Coronary artery (tissue), 2 donors: Measurements from ENCODE around the gene NCK2.

ENCODE experiments used
- DNase-seq: peaks from one replicate; pipeline ENCODE4 v3.0.0-alpha.2; 2017; ENCODE audit warnings: low spot score
- H3K27ac ChIP-seq, 2 donors: fragments of 200-600 bp; sonication (generic); one replicate each; pipeline ENCODE4 v1.5.1; 2016 to 2019
- H3K4me3 ChIP-seq: fragments of 200-600 bp; sonication (generic); 2 replicates; pipeline ENCODE4 v1.5.1; 2016; ENCODE audit warnings: mild to moderate bottlenecking, moderate library complexity
- TF ChIP-seq, protein P1 (sequence below): fragments of 200-600 bp; sonication (generic); IDR thresholded peaks from one replicate; pipeline ENCODE4 v1.5.1; 2019; ENCODE audit warnings: antibody characterized with exemption

NCK2 gene

GRCh38 chr2:105712166-105712915 lies 32.4 kb upstream of the NCK2 start:
- Histone ChIP-seq H3K4me3 (no peak overlapping the region), H3K27ac (no peak overlapping the region)
- TF ChIP-seq, protein P1, sequence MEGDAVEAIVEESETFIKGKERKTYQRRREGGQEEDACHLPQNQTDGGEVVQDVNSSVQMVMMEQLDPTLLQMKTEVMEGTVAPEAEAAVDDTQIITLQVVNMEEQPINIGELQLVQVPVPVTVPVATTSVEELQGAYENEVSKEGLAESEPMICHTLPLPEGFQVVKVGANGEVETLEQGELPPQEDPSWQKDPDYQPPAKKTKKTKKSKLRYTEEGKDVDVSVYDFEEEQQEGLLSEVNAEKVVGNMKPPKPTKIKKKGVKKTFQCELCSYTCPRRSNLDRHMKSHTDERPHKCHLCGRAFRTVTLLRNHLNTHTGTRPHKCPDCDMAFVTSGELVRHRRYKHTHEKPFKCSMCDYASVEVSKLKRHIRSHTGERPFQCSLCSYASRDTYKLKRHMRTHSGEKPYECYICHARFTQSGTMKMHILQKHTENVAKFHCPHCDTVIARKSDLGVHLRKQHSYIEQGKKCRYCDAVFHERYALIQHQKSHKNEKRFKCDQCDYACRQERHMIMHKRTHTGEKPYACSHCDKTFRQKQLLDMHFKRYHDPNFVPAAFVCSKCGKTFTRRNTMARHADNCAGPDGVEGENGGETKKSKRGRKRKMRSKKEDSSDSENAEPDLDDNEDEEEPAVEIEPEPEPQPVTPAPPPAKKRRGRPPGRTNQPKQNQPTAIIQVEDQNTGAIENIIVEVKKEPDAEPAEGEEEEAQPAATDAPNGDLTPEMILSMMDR = no peak
- no peak for DNase-seq

DNA sequence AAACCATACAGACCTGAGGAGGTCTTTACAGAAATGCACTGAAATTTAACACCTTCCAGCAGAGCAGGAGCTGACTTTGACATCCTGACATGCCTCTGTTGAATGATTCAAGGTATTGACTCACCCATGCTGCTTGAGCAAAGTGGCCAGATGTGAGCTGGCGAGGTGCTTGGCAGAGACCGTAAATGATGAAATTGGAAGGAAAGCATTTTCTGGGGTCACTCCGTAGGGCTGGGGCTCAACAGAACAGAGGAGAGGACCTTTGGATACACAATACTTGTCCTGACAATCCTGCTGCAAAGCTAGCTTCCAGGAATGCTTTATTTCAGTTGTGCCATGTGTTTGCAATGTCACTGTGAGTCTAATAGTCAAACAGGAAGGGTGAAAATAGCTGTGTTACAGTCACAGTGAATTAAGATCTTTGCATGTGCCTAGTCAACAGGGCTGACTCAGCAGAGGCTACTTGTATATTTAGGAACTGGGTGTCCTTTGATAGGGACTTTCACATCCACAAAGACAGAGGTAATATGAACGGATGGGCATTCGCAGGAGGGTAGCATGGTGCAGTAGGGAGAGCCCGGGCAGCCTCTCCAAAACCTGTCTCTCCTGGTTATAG lies 31.6 kb upstream of the NCK2 start:
- H3K27ac ChIP-seq = no peak overlapping the region
- DNase-seq = no peak
- TF ChIP-seq, protein P1 = no peak
- H3K4me3 ChIP-seq = no peak overlapping the region

DNA sequence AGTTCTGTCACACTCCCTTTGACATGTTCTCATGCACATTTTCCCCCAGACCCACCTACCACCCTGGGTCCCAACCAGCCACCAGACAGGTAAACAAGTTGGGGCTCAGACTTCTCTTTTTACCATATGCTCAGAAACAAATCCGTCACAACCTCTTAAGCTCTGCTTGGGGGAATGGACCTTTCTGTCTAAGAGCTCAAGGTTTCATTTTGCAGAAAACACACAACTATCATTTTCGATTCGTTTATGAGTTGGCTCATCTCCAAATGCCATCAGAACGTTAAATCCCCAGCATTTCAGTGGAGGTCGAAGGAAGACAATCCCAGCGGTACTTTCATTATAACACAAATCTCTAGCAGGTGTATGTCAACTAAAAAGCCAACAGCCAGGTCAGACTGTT lies 30.6 kb upstream of the NCK2 start:
- H3K4me3 ChIP-seq = no peak overlapping the region
- no peak for DNase-seq
- H3K27ac ChIP-seq = no peak overlapping the region
- TF ChIP-seq, protein P1 = no peak

GRCh38 chr2:105718846-105719481 lies 25.7 kb upstream of the NCK2 start:
- no peak for DNase-seq
- H3K4me3 ChIP-seq = no peak overlapping the region
- H3K27ac ChIP-seq = no peak overlapping the region
- TF ChIP-seq, protein P1 = no peak

DNA sequence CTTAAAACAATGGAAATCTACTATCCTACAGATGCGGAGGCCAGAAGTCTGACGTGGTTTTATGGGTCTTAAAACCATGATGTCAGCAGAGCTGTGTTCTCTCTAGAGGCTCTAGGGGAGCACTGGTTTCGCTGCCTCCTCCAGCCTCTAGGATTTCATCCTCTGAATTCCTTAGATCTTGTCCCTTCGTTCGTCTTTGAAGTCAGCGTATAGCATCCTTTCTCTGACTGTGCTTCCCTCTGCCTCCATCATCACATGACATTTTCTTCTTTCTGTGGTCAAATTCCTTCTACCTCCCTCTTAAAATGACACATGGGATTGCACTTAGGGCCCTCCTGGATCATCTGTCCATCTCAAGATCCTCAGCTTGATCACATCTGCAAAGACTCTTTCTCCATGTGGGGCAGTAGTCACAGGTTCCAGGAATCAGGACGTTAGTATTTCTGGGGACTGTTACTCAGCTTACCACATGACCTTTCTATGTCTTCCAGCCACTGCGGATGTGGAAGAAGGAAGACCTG lies 22.7 kb upstream of the NCK2 start:
- H3K27ac ChIP-seq = no peak overlapping the region
- no peak for DNase-seq
- TF ChIP-seq, protein P1 = no peak
- no peak overlapping the region for H3K4me3 ChIP-seq

- DNase-seq = no peak
- H3K4me3 ChIP-seq = no peak overlapping the region
- TF ChIP-seq, protein P1 = no peak
- no peak overlapping the region for H3K27ac ChIP-seq
Measured at GRCh38 chr2:105722726-105723297, 21.9 kb upstream of the NCK2 start.
